Rectal smooth muscle tissue (tissue), 1 donor: ENCODE data around the gene GOLT1B.

Experiments used
- H3K27ac ChIP-seq: one replicate; pipeline ENCODE4 v1.7.0; 2013; ENCODE audit warnings: low read depth, low read length, inconsistent platforms
- H3K27me3 ChIP-seq: one replicate; pipeline ENCODE4 v1.7.0; 2013; ENCODE audit warnings: low read length; ENCODE audit not compliant: control insufficient read depth, insufficient read depth
- H3K36me3 ChIP-seq: one replicate; pipeline ENCODE4 v1.7.0; 2013; ENCODE audit warnings: low read length; ENCODE audit not compliant: control insufficient read depth, insufficient read depth
- H3K4me1 ChIP-seq: one replicate; pipeline ENCODE4 v1.7.0; 2013; ENCODE audit warnings: low read length; ENCODE audit not compliant: control insufficient read depth, insufficient read depth
- H3K4me3 ChIP-seq: one replicate; pipeline ENCODE4 v1.7.0; 2013; ENCODE audit warnings: low read length
- H3K9ac ChIP-seq: one replicate; pipeline ENCODE4 v1.7.0; 2013; ENCODE audit warnings: low read length

The GOLT1B gene

DNA sequence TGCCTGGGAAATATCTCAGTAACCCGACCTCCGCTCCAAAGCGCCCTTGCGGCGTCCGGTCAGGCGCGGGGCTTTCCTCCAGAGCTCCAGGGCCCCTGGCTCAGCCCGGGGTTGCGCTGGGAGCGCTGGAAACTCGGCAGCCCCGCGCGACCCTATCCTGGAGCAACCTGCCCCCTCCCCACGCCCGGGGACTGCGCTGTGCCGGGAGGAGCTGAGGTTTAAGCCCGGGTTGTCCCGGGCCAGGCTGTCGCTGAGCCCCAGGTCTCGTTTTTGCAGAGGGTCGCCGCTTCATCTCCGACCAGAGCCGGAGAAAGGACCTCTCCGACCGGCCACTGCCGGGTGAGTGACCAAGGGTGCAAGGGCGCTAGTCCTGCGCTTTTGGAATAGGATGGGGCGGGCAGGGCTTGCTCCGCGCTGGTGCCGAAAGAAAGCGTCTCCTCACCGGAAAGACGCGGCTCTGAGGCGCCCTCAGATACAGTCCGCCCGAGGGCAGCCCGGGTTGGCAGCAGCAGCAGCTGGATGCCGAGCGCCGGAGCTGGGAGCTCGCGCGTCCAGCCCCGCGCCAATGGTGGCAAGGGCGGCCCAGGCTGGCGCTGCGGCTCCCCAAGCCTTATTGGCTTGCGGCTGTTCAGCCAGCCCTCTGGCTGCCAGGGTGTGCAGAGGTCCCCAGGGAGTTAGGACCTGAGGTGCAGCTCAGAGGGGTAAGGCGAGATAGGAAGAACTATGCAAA lies 26.0 kb downstream of the GOLT1B start:
- Histone ChIP-seq H3K27ac (no peak overlapping the region), H3K4me3 (peak overlapping the region; percentile 79), H3K27me3 (no peaks in the 10 kb centered on the region), H3K4me1 (no peaks in the 10 kb centered on the region), H3K36me3 (no peaks in the 10 kb centered on the region), H3K9ac (no peak overlapping the region)

DNA sequence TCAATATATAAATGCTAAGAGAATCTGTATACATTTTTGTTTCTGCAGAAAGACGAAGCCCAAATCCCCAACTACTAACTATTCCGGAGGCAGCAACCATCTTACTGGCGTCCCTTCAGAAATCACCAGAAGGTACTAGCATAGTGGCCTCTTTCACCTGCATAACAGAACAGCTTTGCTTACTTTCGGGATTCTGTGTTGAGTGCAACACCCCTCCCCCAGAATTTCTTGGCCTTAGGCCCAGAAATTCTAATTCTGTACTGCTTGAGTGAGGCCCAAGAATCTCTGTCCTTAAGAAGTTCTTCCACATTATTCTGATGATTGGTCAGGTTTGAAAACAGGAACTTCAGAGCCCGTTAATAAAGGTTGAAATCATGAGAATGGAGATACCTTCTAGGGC lies 27.4 kb downstream of the GOLT1B start:
- Histone ChIP-seq H3K27ac (no peak overlapping the region), H3K36me3 (no peaks in the 10 kb centered on the region), H3K27me3 (no peaks in the 10 kb centered on the region), H3K9ac (no peak overlapping the region), H3K4me3 (no peak overlapping the region), H3K4me1 (no peaks in the 10 kb centered on the region)

- Histone ChIP-seq H3K27ac (no peak overlapping the region), H3K27me3 (no peaks in the 10 kb centered on the region)
Measured at GRCh38 chr12:21529456-21529855, 27.9 kb downstream of the GOLT1B start.

DNA sequence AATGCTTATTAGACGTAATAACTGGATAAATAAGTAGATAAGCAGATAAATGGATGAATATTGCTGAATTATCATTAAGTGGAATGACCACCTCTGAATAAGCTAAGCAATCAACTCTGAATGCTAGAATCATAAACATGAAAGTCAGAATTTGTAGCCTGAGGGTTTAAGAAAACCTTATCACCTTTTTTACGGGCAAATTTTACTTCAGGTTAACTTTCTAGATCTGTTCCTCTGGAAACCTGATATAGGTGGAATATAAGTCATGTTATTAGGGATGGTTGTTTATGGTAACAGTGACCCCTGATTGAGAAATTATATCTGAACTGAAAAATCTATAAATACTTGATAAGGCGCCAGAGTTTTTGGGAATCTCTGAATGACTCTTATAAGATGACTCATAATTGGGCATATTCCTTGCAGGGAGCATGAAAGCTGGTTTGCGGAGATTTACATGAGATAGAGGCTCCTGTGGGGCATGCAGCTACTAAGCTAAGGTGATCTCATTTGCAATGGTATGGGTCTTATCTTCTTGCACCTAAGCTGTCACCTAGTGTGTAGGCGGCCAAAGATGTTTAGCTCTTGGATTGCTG lies 36.6 kb downstream of the GOLT1B start:
- Histone ChIP-seq H3K27me3 (no peaks in the 10 kb centered on the region), H3K27ac (no peak overlapping the region), H3K4me1 (no peaks in the 10 kb centered on the region), H3K9ac (no peak overlapping the region), H3K36me3 (no peaks in the 10 kb centered on the region), H3K4me3 (no peak overlapping the region)

More at GRCh38 chr12:21529456-21529855, 27.9 kb downstream of the GOLT1B start:
- Histone ChIP-seq H3K36me3 (no peaks in the 10 kb centered on the region), H3K4me3 (no peak overlapping the region), H3K9ac (no peak overlapping the region), H3K4me1 (no peaks in the 10 kb centered on the region)

GRCh38 chr12:21539797-21540196 lies 38.2 kb downstream of the GOLT1B start:
- H3K9ac ChIP-seq, result no peak overlapping the region
- no peak overlapping the region for H3K27ac ChIP-seq
- no peaks in the 10 kb centered on the region for H3K4me1 ChIP-seq
- no peaks in the 10 kb centered on the region for H3K27me3 ChIP-seq
- no peak overlapping the region for H3K4me3 ChIP-seq
- H3K36me3 ChIP-seq, result no peaks in the 10 kb centered on the region

- Histone ChIP-seq H3K9ac (no peak overlapping the region), H3K27ac (no peak overlapping the region), H3K4me3 (no peak overlapping the region), H3K4me1 (no peaks in the 10 kb centered on the region), H3K27me3 (no peaks in the 10 kb centered on the region), H3K36me3 (no peaks in the 10 kb centered on the region)
Measured at GRCh38 chr12:21541773-21542172, 40.2 kb downstream of the GOLT1B start.

DNA sequence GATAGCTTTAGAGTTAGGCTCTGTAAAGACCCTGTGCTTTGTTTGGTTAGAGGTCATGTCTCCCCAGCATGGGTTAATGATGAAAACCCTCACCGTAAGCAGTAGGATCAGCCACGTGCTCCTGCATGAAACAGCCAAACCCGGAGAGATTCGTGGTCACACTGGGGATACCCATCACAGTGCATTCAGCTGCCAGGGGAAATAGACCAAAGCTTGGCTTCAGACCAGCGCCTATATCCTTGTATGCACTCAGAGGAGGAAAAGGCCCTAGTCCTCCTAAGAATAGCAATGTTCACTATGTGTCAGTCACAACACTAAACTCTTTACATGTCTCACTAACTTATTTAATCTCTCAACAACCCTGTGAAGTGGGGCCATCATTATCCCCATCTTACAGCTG lies 40.8 kb downstream of the GOLT1B start:
- Histone ChIP-seq H3K36me3 (no peaks in the 10 kb centered on the region), H3K4me1 (no peaks in the 10 kb centered on the region), H3K27ac (no peak overlapping the region)

GRCh38 chr12:21543151-21543550 lies 41.6 kb downstream of the GOLT1B start:
- H3K4me3 ChIP-seq, result no peak overlapping the region
- no peaks in the 10 kb centered on the region for H3K36me3 ChIP-seq
- H3K27me3 ChIP-seq, result no peaks in the 10 kb centered on the region
- H3K9ac ChIP-seq, result no peak overlapping the region
- no peak overlapping the region for H3K27ac ChIP-seq
- H3K4me1 ChIP-seq, result no peaks in the 10 kb centered on the region

More for the DNA sequence above, 40.8 kb downstream of the GOLT1B start:
- H3K4me3 ChIP-seq, result no peak overlapping the region
- H3K27me3 ChIP-seq, result no peaks in the 10 kb centered on the region
- H3K9ac ChIP-seq, result no peak overlapping the region

DNA sequence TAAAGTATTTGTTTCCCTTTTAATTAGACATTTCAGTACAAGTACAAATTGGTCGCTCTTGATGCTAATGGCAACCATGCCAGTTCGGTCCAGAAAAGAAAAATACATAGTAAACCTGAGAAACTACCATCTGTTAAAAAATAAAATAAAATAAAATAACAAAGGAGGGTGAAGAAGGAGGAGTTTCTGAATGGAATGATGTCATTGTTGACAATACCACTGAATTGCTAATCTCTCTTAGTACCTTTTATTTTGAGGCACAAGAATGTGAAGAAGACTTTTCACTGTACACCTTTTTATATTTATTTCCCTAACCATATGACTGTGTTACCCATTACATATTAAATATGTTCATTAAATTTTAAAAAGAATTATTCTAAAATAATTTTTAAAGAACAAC lies 44.0 kb downstream of the GOLT1B start:
- Histone ChIP-seq H3K9ac (no peak overlapping the region), H3K4me3 (no peak overlapping the region), H3K4me1 (no peaks in the 10 kb centered on the region), H3K27me3 (no peaks in the 10 kb centered on the region), H3K36me3 (no peaks in the 10 kb centered on the region), H3K27ac (no peak overlapping the region)

- Histone ChIP-seq H3K9ac (no peak overlapping the region), H3K27me3 (no peaks in the 10 kb centered on the region), H3K4me3 (no peak overlapping the region), H3K27ac (no peak overlapping the region), H3K36me3 (no peaks in the 10 kb centered on the region), H3K4me1 (no peaks in the 10 kb centered on the region)
Measured at GRCh38 chr12:21546716-21547115, 45.1 kb downstream of the GOLT1B start.

GRCh38 chr12:21547437-21547836 lies 45.8 kb downstream of the GOLT1B start:
- Histone ChIP-seq H3K27ac (no peak overlapping the region), H3K36me3 (no peaks in the 10 kb centered on the region), H3K27me3 (no peaks in the 10 kb centered on the region), H3K4me1 (peaks cover under 1% of the 10 kb centered on the region), H3K4me3 (no peak overlapping the region), H3K9ac (no peak overlapping the region)

GRCh38 chr12:21551841-21552465 lies 50.4 kb downstream of the GOLT1B start:
- H3K27ac ChIP-seq, result no peak overlapping the region
- H3K9ac ChIP-seq, result no peak overlapping the region
- H3K4me3 ChIP-seq, result no peak overlapping the region
- H3K4me1 ChIP-seq, result peaks cover 2% of the 10 kb centered on the region
- H3K36me3 ChIP-seq, result no peaks in the 10 kb centered on the region
- no peaks in the 10 kb centered on the region for H3K27me3 ChIP-seq
